Liver (tissue), 9 donors: ENCODE data around the gene KRTAP10-8. TPM values are rescaled to one million over a fixed set of nuclear protein-coding genes. Genes with fewer than 3 reads are reported as not detected.

Experiments
- DNase-seq: peaks from one replicate; pipeline ENCODE4 v3.0.0-alpha.2; 2017; ENCODE audit warnings: low spot score
- H3K27ac ChIP-seq, 2 donors: one replicate each; pipeline ENCODE4 v1.7.0; 2013; ENCODE audit warnings: inconsistent platforms in 2 of 2, low read length in 2 of 2, control low read depth in 1 of 2, low read depth in 1 of 2, mild to moderate bottlenecking in 1 of 2
- H3K27me3 ChIP-seq, 4 donors: one replicate each; pipeline versions ENCODE4 v1.6.1 to v1.7.0; 2013; ENCODE audit warnings: low read length in 3 of 4, inconsistent platforms in 1 of 4, mild to moderate bottlenecking in 1 of 4, moderate library complexity in 1 of 4; ENCODE audit not compliant: control insufficient read depth in 4 of 4, insufficient read depth in 4 of 4
- H3K36me3 ChIP-seq, 4 donors: one replicate each; pipeline versions ENCODE4 v1.6.1 to v1.7.0; 2013; ENCODE audit warnings: low read length in 3 of 4, mild to moderate bottlenecking in 3 of 4, low read depth in 1 of 4, moderate library complexity in 1 of 4; ENCODE audit not compliant: control insufficient read depth in 4 of 4, insufficient read depth in 3 of 4
- H3K4me1 ChIP-seq, 4 donors: one replicate each; pipeline versions ENCODE4 v1.6.1 to v1.7.0; 2013; ENCODE audit warnings: low read length in 3 of 4, mild to moderate bottlenecking in 3 of 4, moderate library complexity in 1 of 4; ENCODE audit not compliant: control insufficient read depth in 4 of 4, insufficient read depth in 4 of 4
- H3K4me3 ChIP-seq, 3 donors: one replicate each; pipeline versions ENCODE4 v1.6.1 to v1.7.0; 2013; ENCODE audit warnings: low read length in 3 of 3, control low read depth in 1 of 3, low read depth in 1 of 3, mild to moderate bottlenecking in 1 of 3
- H3K9ac ChIP-seq, 2 donors: one replicate each; pipeline ENCODE4 v1.7.0; 2013; ENCODE audit warnings: low read length in 2 of 2, mild to moderate bottlenecking in 2 of 2, moderate library complexity in 2 of 2, control low read depth in 1 of 2, low read depth in 1 of 2
- H3K9me3 ChIP-seq, 4 donors: one replicate each; pipeline versions ENCODE4 v1.6.1 to v1.7.0; 2013; ENCODE audit warnings: low read length in 3 of 4; ENCODE audit not compliant: control insufficient read depth in 4 of 4
- EGR1 ChIP-seq, 2 donors: IDR thresholded peaks; 2 replicates each; pipeline ENCODE4 v1.6.1; 2016 to 2018; ENCODE audit warnings: antibody characterized with exemption in 2 of 2, low read depth in 2 of 2
- FOXA1 ChIP-seq: IDR thresholded peaks from 2 replicates; pipeline ENCODE4 v1.6.1; 2016; ENCODE audit warnings: antibody characterized with exemption
- FOXA2 ChIP-seq: IDR thresholded peaks from 2 replicates; pipeline ENCODE4 v1.6.1; 2016; ENCODE audit warnings: antibody characterized with exemption
- GABPA ChIP-seq, 2 donors: IDR thresholded peaks in 1 of 2; conservative IDR thresholded peaks in 1 of 2; 2 replicates each; pipeline ENCODE4 v1.6.1; 2016; ENCODE audit warnings: antibody characterized with exemption in 2 of 2, mild to moderate bottlenecking in 1 of 2, moderate library complexity in 1 of 2
- HNF4A ChIP-seq, 2 donors: conservative IDR thresholded peaks; 2 replicates each; pipeline ENCODE4 v1.6.1; 2016; ENCODE audit warnings: antibody characterized with exemption in 2 of 2, mild to moderate bottlenecking in 2 of 2
- HNF4G ChIP-seq: IDR thresholded peaks from 2 replicates; pipeline ENCODE4 v1.6.1; 2016; ENCODE audit warnings: antibody characterized with exemption
- JUND ChIP-seq, 2 donors: IDR thresholded peaks; 2 replicates each; pipeline ENCODE4 v1.6.1; 2016; ENCODE audit warnings: antibody characterized with exemption in 2 of 2
- NR2F2 ChIP-seq: IDR thresholded peaks from 2 replicates; pipeline ENCODE4 v1.6.1; 2016; ENCODE audit warnings: antibody characterized with exemption
- RAD21 ChIP-seq, 2 donors: IDR thresholded peaks; 2 replicates each; pipeline ENCODE4 v1.6.1; 2016; ENCODE audit warnings: antibody characterized with exemption in 2 of 2, mild to moderate bottlenecking in 2 of 2
- RXRA ChIP-seq, 2 donors: IDR thresholded peaks; 2 replicates each; pipeline ENCODE4 v1.6.1; 2017 to 2018; ENCODE audit warnings: antibody characterized with exemption in 2 of 2, mild to moderate bottlenecking in 1 of 2
- SP1 ChIP-seq: IDR thresholded peaks from 2 replicates; pipeline ENCODE4 v1.6.1; 2018; ENCODE audit warnings: antibody characterized with exemption, mild to moderate bottlenecking
- TAF1 ChIP-seq: conservative IDR thresholded peaks from 2 replicates; pipeline ENCODE4 v1.6.1; 2016; ENCODE audit warnings: antibody characterized with exemption, mild to moderate bottlenecking
- YY1 ChIP-seq: IDR thresholded peaks from 2 replicates; pipeline ENCODE4 v1.6.1; 2016; ENCODE audit warnings: antibody characterized with exemption, mild to moderate bottlenecking
- WGBS: extraction: QIAGEN DNeasy Blood & Tissue Kit; methylation state at CpG from one replicate; pipeline ENCODE4 v1.1.7; 2013; 5-methylcytosine and 5-hydroxymethylcytosine counted together
- polyA plus RNA-seq, 2 donors: library from polyadenylated mRNA; stranded (reverse) in 1 of 2; unstranded in 1 of 2; fragments of 200-250 nt in 1 of 2; fragments of >200 nt in 1 of 2; fragmentation: Nextera tagmentation in 1 of 2; extraction: Ambion mirVana in 1 of 2; gene quantifications; one replicate each; pipeline versions ENCODE4 v1.2.1 to v1.2.3, GENCODE V29; 2013 to 2015
- total RNA-seq, 2 donors: library from RNA; depleted of rRNA; stranded (reverse); fragments of >200 nt; gene quantifications; one replicate each; pipeline ENCODE4 v1.2.3, GENCODE V29; 2014
- TF ChIP-seq, protein P1 (sequence below): fragments of 150-350 bp; IDR thresholded peaks from 2 replicates; pipeline ENCODE4 v1.5.1; 2017; ENCODE audit warnings: improper control_type of control experiment, low read depth, low read length; ENCODE audit not compliant: missing input control
- TF ChIP-seq, protein P2 (sequence below): IDR thresholded peaks from 2 replicates; pipeline ENCODE4 v1.6.1; 2016; ENCODE audit warnings: antibody characterized with exemption
- TF ChIP-seq, protein P3 (sequence below): IDR thresholded peaks from 2 replicates; pipeline ENCODE4 v1.6.1; 2016; ENCODE audit warnings: antibody characterized with exemption
- TF ChIP-seq, protein P4 (sequence below): IDR thresholded peaks from 2 replicates; pipeline ENCODE4 v1.6.1; 2016; ENCODE audit warnings: antibody characterized with exemption
- TF ChIP-seq, protein P5 (sequence below): IDR thresholded peaks from 2 replicates; pipeline ENCODE4 v1.6.1; 2016; ENCODE audit warnings: antibody characterized with exemption, mild to moderate bottlenecking
- donor health status: healthy.
- donor health status: healthy.
- donor health status: healthy.
- donor health status: healthy.
- donor health status: healthy.

The KRTAP10-8 gene
- total and polyA plus RNA-seq, 4 donors, result not detected

DNA sequence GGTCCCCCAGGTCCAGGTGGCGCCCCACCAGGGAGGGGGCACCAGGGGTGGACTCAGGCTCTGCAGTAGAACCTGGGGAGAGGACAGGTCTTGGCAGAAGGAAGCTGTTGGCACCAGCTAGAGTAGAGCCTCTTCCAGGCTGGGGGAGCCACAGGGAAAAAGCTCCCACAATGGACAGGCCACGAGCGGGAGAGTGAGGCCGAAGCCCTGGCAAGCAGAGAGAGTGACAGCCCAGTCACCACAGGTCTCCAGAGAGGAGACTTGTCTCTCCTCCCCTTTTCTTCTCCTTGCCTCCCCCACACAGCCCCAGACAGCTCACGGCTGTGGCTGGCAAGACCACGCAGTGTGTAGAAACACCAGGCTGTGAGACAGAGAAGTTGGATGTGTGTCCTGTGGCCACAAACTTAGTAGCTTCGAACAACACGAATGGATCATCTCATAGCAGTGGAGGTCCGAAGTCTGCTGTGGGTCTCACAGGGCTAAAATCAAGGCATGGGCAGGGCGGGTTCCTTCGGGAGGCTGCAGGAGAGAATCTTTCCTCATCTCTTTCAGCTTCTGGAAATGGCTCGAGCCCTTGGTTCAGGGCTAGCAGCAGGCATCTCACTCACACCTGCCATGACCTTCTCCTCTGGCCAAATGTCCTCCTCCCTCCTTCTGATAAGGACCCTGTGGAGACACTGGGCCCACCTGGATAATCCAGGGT lies 39.2 kb downstream of the KRTAP10-8 start:
- TF ChIP-seq JUND (IDR thresholded peaks at IDR 0.05) (no peak), NR2F2 (no peak), EGR1 (IDR thresholded peaks at IDR 0.05; ENCODE audit: low read depth in 2 of 2) (no peak), SP1 (no peak), FOXA1 (no peak), YY1 (no peak)
- no peak overlapping the region for H3K9ac ChIP-seq
- H3K9me3 ChIP-seq, result peaks cover 0 to under 1% (median 0%) of the 10 kb centered on the region in 4 donors
- DNase-seq, result no peak
- no peak overlapping the region for H3K27ac ChIP-seq
- no peaks in the 10 kb centered on the region for H3K4me1 ChIP-seq
- H3K4me3 ChIP-seq, result no peak overlapping the region
- H3K36me3 ChIP-seq, result no peaks in the 10 kb centered on the region
- H3K27me3 ChIP-seq, result no peaks in the 10 kb centered on the region
- WGBS, result 88% methylated on average over 12 of the region's 12 CpGs

DNA sequence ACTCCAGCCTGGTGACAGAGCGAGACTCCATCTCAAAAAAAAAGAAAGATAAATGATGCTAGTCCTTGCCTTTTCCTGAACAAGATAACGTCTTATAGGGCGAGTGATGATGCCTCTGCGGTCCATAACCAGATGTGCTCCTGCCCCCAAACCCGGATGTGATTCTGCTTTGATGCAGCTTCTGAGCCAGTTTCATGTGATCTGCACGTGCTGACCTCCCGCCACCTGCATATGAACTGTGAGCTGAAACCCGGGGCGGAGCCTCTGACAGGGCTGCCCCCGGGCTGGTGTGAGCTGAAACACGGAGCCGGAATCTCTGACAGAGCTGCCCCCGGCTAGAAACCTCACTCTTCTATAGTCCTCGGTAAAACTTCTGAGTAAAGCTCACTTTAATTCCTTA lies 41.2 kb downstream of the KRTAP10-8 start:
- 69% methylated on average over 14 of the region's 14 CpGs for WGBS
- Histone ChIP-seq H3K27ac (no peak overlapping the region), H3K4me1 (no peaks in the 10 kb centered on the region), H3K9me3 (peaks cover 0 to 5% (median 0%) of the 10 kb centered on the region in 4 donors), H3K27me3 (no peaks in the 10 kb centered on the region), H3K9ac (no peak overlapping the region), H3K36me3 (no peaks in the 10 kb centered on the region), H3K4me3 (no peak overlapping the region)
- TF ChIP-seq EGR1 (IDR thresholded peaks at IDR 0.05; ENCODE audit: low read depth in 2 of 2) (no peak), FOXA1 (no peak), GABPA (IDR thresholded peaks at IDR 0.05 in 1 of 2, conservative IDR thresholded peaks at IDR 0.05 in 1 of 2) (no peak), HNF4G (no peak), SP1 (no peak), TAF1 (no peak), HNF4A (conservative IDR thresholded peaks at IDR 0.05) (no peak), RXRA (IDR thresholded peaks at IDR 0.05) (no peak), FOXA2 (no peak), YY1 (no peak), JUND (IDR thresholded peaks at IDR 0.05) (no peak), RAD21 (IDR thresholded peaks at IDR 0.05) (no peak), NR2F2 (no peak)
- TF ChIP-seq, protein P1, sequence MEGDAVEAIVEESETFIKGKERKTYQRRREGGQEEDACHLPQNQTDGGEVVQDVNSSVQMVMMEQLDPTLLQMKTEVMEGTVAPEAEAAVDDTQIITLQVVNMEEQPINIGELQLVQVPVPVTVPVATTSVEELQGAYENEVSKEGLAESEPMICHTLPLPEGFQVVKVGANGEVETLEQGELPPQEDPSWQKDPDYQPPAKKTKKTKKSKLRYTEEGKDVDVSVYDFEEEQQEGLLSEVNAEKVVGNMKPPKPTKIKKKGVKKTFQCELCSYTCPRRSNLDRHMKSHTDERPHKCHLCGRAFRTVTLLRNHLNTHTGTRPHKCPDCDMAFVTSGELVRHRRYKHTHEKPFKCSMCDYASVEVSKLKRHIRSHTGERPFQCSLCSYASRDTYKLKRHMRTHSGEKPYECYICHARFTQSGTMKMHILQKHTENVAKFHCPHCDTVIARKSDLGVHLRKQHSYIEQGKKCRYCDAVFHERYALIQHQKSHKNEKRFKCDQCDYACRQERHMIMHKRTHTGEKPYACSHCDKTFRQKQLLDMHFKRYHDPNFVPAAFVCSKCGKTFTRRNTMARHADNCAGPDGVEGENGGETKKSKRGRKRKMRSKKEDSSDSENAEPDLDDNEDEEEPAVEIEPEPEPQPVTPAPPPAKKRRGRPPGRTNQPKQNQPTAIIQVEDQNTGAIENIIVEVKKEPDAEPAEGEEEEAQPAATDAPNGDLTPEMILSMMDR, result no peak
- TF ChIP-seq, protein P2, sequence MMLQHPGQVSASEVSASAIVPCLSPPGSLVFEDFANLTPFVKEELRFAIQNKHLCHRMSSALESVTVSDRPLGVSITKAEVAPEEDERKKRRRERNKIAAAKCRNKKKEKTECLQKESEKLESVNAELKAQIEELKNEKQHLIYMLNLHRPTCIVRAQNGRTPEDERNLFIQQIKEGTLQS, result no peak
- TF ChIP-seq, protein P3, sequence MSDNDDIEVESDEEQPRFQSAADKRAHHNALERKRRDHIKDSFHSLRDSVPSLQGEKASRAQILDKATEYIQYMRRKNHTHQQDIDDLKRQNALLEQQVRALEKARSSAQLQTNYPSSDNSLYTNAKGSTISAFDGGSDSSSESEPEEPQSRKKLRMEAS, result no peak
- TF ChIP-seq, protein P4, sequence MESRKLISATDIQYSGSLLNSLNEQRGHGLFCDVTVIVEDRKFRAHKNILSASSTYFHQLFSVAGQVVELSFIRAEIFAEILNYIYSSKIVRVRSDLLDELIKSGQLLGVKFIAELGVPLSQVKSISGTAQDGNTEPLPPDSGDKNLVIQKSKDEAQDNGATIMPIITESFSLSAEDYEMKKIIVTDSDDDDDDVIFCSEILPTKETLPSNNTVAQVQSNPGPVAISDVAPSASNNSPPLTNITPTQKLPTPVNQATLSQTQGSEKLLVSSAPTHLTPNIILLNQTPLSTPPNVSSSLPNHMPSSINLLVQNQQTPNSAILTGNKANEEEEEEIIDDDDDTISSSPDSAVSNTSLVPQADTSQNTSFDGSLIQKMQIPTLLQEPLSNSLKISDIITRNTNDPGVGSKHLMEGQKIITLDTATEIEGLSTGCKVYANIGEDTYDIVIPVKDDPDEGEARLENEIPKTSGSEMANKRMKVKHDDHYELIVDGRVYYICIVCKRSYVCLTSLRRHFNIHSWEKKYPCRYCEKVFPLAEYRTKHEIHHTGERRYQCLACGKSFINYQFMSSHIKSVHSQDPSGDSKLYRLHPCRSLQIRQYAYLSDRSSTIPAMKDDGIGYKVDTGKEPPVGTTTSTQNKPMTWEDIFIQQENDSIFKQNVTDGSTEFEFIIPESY, result no peak
- TF ChIP-seq, protein P5, sequence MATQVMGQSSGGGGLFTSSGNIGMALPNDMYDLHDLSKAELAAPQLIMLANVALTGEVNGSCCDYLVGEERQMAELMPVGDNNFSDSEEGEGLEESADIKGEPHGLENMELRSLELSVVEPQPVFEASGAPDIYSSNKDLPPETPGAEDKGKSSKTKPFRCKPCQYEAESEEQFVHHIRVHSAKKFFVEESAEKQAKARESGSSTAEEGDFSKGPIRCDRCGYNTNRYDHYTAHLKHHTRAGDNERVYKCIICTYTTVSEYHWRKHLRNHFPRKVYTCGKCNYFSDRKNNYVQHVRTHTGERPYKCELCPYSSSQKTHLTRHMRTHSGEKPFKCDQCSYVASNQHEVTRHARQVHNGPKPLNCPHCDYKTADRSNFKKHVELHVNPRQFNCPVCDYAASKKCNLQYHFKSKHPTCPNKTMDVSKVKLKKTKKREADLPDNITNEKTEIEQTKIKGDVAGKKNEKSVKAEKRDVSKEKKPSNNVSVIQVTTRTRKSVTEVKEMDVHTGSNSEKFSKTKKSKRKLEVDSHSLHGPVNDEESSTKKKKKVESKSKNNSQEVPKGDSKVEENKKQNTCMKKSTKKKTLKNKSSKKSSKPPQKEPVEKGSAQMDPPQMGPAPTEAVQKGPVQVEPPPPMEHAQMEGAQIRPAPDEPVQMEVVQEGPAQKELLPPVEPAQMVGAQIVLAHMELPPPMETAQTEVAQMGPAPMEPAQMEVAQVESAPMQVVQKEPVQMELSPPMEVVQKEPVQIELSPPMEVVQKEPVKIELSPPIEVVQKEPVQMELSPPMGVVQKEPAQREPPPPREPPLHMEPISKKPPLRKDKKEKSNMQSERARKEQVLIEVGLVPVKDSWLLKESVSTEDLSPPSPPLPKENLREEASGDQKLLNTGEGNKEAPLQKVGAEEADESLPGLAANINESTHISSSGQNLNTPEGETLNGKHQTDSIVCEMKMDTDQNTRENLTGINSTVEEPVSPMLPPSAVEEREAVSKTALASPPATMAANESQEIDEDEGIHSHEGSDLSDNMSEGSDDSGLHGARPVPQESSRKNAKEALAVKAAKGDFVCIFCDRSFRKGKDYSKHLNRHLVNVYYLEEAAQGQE, result no peak
- DNase-seq, result no peak
